CD1c-positive myeloid dendritic cell (primary cell): ENCODE data around the gene LAMA3.

ENCODE experiments used
- DNase-seq: peaks from one replicate; pipeline ENCODE4 v3.0.0-alpha.2; 2016; ENCODE audit errors: extremely low spot score

LAMA3 gene

DNA sequence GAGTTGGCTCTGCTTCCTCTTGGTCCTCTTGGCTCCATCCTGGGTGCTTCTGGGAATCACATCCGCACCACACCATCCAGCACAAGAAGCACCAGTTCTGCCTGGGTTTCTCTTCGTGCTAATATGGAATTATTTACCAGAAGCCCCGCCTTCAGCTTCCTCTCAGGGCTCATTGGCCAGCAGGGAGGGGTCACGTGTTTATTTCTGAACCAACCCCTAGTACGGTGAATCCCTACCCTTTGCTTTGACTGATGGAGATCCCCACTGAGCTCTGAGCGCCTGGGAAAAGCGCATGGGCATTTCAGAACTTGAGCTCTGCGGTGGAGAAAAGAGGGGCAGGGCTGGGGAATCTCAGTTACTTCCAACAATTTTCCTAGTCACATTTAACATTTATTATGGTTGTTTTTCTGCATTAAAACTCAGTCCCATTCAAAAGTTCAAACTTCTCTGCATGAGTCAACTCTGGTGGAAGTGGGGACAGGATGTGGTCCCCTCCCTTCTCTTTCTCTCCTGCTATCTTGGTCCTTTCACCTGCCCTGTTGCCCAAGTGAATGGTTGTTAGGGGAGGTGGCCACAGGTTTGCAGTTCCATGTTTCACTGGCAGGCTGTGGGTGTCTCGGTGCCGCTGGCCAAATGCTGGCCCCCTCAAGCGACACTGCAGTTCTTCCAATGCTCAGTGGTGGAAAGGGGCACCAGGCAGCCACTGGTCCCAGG, 248.9 kb downstream of the LAMA3 start:
- DNase-seq, result no peak

GRCh38 chr18:23938901-23939341, 249.7 kb downstream of the LAMA3 start:
- DNase-seq, result no peak

- no peak for DNase-seq
These were observed 250.1 kb downstream of the LAMA3 start for GRCh38 chr18:23939366-23939765.

DNA sequence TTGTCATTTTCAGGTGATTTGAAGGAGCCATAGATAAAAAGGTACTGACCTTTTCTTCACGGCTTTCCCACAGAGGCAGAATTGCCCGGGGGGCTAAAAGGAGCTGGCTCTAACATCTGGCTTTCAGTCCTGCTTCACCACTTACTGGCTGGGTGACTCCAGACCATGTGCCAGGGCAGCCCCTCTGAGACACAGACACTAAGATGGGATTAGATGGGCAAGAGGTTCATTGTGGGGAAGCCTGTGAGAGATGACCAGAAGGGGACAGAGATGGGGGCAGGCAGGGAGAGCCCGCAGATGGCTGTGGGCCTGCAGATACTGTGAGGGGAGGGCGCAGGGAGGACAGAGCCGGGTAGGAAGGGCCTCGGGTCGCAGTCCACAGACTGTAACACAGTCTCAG, 250.6 kb downstream of the LAMA3 start:
- no peak for DNase-seq

GRCh38 chr18:23941791-23942190, 252.5 kb downstream of the LAMA3 start:
- no peak for DNase-seq

DNA sequence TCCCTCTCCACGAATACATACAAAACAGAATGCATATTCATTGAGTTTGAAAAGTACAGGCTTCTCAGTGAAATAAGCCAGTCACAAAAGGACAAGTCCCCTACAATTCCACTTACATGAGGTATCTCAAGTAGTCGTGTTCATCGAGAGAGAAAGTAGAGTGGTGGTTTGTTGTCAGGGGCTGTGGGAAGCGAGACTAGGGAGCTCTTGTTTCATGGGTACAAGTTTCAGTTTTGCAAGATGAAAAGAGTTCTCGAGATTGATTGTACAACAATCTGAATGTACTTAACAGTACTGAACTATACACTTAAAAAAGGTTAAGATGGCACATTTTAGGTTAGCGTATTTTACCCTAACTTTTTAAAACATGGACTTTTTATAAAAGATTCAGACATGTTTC, 253.9 kb downstream of the LAMA3 start:
- DNase-seq, result no peak

DNA sequence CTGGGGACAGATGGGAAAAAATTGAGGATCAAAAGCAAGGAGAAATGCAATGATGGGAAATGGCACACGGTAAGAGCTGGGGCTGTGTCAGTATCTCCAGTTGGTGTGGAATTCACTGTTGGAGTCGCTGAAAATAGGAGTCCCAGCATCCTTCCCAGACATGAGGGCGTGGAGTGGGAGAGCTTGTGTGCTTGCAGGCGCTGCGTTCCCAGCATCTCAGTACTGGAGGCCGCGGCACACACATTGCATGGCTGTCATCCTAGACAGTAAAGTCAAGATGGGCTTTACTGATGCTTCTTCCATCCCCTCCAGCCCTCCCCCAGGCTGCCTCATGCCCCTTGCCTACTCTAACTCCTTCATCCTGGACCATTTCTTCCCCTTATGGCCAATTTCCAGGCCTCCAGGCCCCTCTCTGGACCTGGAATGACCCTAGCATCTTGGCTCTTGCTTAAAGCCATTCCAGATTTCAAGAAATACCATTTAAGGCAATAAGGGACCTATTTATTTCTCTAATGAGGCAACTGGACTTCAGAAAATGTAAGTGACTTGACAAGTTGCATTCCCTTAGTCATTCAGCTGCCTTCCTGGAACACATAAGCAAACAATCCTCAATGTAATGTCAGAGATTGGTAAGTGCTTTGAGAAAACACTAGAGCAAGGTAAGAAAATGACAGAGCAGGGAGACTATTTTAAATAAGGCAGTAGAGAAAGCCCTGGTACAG, 254.8 kb downstream of the LAMA3 start:
- no peak for DNase-seq

DNA sequence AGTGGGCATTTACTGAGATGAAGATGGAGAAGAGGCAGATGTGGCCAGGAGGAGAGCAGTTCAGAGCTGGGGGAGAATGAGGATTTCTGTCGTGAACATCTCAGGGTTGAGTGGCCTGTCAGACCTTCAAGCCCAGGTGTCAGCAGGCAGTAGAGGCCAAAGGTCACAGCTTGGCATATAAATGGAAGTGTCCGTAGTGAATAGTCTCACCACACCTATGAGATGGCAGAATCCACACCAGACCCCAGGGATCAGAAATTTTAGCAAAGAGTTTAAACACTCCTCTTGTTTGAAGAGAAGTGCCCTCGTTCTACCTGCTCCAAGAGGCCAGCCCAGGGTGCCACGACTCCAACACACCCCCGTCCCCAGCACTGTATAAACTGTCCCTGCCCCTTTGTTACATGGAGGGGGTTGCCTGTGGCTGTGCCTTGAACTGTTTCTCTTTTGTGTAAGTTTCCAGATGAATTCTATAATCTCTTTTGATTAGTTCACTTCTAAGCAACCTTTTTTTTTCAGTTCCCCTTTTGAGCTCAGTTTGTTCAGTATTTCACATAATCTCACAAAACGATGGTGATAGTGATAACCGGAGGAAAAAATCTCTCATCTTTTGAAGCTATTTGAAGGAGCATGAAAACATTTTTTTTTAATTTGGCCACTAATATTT, 256.3 kb downstream of the LAMA3 start:
- DNase-seq, result no peak

DNA sequence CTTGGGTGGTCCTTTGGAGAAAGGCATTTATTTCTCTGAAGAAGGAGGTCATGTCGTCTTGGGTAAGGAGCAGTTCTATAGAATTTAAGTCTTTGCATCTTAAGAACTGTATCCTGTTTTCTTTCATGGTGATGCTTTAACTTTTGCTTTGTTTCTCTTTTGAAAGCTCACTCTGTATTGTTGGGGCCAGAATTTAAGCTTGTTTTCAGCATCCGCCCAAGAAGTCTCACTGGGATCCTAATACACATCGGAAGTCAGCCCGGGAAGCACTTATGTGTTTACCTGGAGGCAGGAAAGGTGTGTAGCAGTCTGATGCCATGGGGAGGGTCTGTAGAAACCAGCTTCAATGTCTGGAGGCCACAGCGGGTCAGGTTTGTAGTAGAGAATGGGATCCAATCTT, 260.6 kb downstream of the LAMA3 start:
- no peak for DNase-seq

DNA sequence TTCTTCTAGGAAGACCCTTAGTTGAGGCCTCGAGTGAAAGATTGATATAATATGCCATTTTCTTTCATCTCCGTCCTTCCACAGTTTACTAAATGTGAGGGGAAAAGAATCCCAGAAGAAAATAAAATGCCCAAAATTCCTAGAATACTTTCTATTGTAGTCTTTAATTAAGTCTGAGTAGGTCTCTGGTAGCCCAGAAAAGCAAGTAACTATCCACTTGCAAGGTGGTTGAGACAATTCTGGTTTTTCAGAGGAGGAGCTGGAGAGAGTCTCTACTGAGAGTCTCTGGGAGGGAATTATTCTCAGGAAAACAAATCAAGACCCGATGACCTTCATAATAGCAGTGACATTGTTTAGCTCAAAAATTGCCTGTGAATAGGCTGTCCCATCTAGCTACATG, 261.4 kb downstream of the LAMA3 start:
- DNase-seq, result no peak

DNA sequence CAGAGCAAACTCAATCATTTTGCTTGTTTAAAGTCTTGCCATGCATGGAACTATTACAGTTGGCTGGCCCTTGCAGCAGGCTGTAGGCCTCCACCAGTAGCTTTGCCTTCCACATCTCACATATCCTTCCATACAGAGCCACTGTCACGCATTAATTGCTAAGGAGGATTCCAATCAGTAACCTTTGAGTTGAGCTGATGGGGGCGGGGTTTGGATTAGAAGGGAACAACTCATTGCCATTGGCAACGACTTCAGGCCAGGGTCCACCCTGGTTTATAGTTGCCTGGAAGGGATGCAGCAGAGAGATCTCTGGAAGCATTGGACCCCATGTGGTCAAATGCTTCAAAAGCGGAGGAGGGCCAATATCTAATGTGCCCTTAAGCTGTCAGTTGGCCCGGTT, 262.0 kb downstream of the LAMA3 start:
- no peak for DNase-seq

DNA sequence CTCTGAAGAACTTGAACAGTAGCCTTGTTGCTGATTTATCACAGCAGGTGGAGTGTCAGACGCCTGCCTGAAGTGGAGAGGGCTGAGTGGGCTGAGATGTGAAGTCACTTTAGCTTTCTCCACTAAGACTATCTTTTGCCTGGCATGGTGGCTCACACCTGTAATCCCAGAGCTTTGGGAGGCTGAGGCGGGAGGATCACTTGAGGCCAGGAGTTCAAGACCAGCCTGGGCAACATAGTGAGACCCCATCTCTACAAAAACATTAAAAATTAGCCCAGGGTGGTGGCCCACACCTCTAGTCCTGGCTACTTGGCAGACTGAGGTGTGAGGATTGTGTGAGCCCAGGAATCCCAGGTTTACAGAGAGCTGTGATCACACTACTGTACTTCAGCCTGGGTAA, 264.7 kb downstream of the LAMA3 start:
- no peak for DNase-seq

DNA sequence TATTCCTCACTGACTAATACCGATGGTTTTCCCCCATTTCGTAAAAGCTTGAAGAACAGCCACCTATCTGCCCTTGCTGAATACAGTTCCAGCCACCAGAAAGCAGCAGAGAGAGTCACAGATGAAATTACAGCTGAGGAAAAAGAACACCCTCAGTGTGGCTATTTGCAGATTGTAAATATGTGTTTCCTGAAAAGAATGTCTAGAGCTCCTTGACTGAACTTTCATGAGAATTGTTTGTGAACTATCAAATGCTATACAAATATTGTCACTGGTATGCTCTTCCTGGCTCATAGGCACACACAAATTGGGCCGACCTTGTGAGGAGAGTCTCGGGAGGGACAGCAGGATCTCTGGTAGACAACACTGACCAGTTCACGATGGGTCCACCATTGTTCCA, 267.2 kb downstream of the LAMA3 start:
- no peak for DNase-seq

- DNase-seq, result no peak
These were observed 268.8 kb downstream of the LAMA3 start for GRCh38 chr18:23958036-23958435.

DNA sequence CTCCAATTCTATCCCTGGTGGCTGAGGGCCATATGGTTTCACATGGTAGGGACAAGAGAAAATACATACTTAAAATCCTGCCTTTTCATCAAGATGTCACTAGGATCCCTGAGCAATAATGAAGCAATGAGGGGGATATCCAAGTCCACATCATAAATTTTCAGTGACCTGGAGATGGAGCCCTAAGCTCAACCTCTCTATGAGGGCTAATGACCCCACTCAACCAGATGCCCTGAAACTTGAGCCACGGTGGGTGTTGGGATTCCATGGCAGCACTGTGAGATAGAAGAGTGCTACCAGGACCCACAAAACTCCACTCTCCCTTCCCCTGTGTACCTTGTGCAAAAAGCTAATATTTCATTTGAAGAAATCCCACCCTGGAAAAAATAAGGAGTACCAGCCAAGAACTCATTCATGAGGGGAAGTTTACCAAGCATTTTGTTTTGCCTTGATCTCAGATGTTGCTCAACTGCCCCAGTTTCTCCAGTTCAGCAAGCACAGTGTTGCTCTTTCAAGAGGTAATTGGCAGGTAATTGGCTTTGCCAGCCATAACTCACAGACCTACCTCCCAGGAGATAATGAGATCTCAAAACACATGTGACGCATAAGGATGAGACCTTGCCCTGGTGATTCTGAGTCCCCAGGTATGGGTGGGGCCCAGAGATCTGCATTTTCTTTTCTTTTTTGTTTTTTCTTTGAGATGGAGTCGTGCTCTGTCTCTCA, 274.4 kb downstream of the LAMA3 start:
- no peak for DNase-seq

- DNase-seq, result no peak
These were observed 275.3 kb downstream of the LAMA3 start for GRCh38 chr18:23964282-23965238.

DNA sequence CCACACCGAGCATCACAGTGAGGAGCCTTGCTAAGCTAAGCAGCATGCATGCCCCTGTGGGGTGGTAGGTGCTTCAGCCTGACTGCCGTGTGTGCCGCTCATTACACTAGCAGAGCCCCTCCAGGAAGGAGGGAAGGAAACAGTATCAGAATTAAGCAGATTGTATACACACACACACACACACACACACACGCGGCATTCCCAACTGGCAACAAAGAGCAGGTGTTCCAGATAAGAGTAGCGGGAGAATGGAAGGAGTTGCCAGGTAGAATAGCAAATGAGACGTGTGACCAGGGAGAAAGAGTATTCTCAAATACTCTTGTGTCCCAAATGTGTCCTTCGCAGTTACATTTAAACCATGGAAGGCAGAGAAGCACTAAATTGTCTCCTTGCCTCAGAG, 277.7 kb downstream of the LAMA3 start:
- DNase-seq, result no peak

GRCh38 chr18:23967321-23968089, 278.3 kb downstream of the LAMA3 start:
- DNase-seq, result peak; percentile 66

GRCh38 chr18:23968638-23969604, 279.7 kb downstream of the LAMA3 start:
- DNase-seq, result no peak
